ENCODE measurements around the gene FNDC3B.

The FNDC3B gene

DNA sequence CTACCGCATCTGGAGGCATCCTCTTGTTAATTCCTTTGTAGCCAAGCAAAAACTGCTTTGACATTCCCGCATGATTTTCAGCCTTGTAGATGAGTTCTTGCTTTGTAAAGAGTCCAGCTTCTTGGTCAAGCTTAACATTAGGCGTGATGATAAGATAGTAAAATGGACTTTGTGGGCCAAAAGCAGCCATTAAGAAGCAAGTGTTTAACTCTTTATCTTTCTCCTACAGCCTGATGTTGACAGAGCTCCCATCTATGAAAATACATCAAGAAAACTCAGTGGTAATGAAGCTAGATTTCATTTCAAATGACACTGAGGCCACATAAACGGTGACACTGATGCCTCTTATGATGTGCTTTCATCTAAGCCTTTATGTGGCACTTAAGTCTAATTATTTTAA, 33.2 kb downstream of the FNDC3B start:
- TF ChIP-seq EP300 (IDR thresholded peaks at IDR 0.05; ENCODE audit: borderline replicate concordance): no peak

DNA sequence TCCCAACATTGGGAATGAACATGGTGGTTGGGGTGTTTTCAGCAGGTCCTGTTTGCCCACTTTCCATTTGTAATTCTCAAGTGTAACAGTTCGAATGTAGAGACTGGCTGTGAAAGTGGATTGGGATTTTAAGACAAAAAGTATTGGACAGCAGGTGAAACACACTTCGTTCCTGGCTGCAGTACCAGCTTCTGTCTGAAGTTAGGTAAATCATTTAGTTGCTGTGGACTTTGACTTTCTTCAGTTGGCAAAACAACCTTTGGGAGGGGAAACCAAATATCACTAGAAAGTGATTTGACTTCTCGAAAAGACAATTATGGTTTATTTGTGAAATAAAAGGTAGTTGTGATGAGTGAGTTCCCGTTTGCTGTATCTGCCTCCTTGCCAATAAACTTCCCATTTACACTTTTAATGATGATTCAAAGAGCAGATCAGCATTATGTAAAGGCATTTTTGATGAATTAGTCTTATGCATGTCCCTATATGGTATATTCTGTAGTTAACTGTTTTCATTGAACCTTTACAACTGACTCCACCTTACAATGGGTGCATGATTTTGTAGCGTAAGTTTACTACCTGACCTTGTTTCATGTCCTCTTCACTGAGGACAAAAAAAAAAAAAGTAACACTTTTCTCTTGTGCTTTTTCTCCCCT, 34.0 kb downstream of the FNDC3B start:
- TF ChIP-seq, protein P1, sequence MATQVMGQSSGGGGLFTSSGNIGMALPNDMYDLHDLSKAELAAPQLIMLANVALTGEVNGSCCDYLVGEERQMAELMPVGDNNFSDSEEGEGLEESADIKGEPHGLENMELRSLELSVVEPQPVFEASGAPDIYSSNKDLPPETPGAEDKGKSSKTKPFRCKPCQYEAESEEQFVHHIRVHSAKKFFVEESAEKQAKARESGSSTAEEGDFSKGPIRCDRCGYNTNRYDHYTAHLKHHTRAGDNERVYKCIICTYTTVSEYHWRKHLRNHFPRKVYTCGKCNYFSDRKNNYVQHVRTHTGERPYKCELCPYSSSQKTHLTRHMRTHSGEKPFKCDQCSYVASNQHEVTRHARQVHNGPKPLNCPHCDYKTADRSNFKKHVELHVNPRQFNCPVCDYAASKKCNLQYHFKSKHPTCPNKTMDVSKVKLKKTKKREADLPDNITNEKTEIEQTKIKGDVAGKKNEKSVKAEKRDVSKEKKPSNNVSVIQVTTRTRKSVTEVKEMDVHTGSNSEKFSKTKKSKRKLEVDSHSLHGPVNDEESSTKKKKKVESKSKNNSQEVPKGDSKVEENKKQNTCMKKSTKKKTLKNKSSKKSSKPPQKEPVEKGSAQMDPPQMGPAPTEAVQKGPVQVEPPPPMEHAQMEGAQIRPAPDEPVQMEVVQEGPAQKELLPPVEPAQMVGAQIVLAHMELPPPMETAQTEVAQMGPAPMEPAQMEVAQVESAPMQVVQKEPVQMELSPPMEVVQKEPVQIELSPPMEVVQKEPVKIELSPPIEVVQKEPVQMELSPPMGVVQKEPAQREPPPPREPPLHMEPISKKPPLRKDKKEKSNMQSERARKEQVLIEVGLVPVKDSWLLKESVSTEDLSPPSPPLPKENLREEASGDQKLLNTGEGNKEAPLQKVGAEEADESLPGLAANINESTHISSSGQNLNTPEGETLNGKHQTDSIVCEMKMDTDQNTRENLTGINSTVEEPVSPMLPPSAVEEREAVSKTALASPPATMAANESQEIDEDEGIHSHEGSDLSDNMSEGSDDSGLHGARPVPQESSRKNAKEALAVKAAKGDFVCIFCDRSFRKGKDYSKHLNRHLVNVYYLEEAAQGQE (IDR thresholded peaks at IDR 0.05; ENCODE audit: low read depth): no peak
- no peak for TF ChIP-seq EP300 (IDR thresholded peaks at IDR 0.05; ENCODE audit: borderline replicate concordance)
- TF ChIP-seq, protein P2, sequence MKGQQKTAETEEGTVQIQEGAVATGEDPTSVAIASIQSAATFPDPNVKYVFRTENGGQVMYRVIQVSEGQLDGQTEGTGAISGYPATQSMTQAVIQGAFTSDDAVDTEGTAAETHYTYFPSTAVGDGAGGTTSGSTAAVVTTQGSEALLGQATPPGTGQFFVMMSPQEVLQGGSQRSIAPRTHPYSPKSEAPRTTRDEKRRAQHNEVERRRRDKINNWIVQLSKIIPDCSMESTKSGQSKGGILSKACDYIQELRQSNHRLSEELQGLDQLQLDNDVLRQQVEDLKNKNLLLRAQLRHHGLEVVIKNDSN (IDR thresholded peaks at IDR 0.05): no peak
- no peak for TF ChIP-seq CREB1 (IDR thresholded peaks at IDR 0.05; ENCODE audit: low read depth)
- TF ChIP-seq YY1 (IDR thresholded peaks at IDR 0.05; ENCODE audit: low read depth): no peak
- TF ChIP-seq RAD21 (IDR thresholded peaks at IDR 0.05; ENCODE audit: low read depth): no peak

DNA sequence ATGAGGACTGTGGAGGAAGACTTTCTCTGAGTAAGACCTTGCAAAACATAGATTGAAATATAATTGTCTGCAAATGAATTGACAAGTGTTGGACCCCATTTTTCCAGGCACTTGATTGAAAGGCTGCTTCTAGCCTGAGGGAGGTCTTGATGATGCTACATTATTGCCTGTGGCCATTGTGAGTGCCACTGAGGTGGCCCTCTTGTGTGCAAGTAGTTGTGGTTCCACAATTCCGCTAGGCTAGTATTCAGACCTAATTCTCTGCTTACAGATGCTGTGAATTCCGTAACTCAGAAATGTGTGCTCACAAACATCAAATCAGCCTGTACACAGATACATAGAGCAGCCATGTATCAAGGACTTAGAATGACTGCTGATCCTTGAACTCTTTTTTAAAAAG, 34.7 kb downstream of the FNDC3B start:
- no peak for TF ChIP-seq YY1 (IDR thresholded peaks at IDR 0.05; ENCODE audit: low read depth)
- TF ChIP-seq, protein P2 (IDR thresholded peaks at IDR 0.05): no peak

DNA sequence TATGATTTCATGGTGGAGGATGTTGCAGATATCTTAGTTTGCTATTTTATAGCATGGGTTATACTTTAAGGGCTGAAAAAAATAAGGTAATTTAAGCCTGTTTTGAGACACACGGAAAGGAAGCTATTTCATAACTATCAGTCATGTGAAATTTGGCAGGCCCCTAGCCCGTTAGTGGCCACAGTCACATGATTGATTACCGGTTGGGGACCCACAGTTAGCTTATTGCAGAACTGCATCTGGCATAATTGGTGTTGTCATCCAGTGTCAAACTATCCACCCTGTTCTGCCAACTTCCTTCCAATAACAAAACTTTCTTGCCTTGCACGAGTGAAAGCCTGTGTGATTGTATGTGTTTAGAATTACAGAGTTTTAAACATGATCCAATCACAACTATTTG, 35.2 kb downstream of the FNDC3B start:
- TF ChIP-seq RAD21 (IDR thresholded peaks at IDR 0.05; ENCODE audit: low read depth) (no peak), NFIC (IDR thresholded peaks at IDR 0.05) (no peak), CREB1 (IDR thresholded peaks at IDR 0.05; ENCODE audit: low read depth) (no peak), YY1 (IDR thresholded peaks at IDR 0.05; ENCODE audit: low read depth) (no peak), EGR1 (IDR thresholded peaks at IDR 0.05) (no peak), TAF1 (IDR thresholded peaks at IDR 0.05; ENCODE audit: low read depth) (no peak), CEBPB (IDR thresholded peaks at IDR 0.05) (no peak), ZBTB7A (IDR thresholded peaks at IDR 0.05; ENCODE audit: low read depth) (no peak), FOXM1 (IDR thresholded peaks at IDR 0.05; ENCODE audit: borderline replicate concordance, low read depth) (no peak), TEAD4 (IDR thresholded peaks at IDR 0.05) (no peak), EP300 (IDR thresholded peaks at IDR 0.05; ENCODE audit: borderline replicate concordance) (no peak), TCF12 (IDR thresholded peaks at IDR 0.05; ENCODE audit: low read depth) (no peak)
- TF ChIP-seq, protein P2 (IDR thresholded peaks at IDR 0.05): no peak
- TF ChIP-seq, protein P3, sequence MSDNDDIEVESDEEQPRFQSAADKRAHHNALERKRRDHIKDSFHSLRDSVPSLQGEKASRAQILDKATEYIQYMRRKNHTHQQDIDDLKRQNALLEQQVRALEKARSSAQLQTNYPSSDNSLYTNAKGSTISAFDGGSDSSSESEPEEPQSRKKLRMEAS (IDR thresholded peaks at IDR 0.05): no peak
- TF ChIP-seq, protein P1 (IDR thresholded peaks at IDR 0.05; ENCODE audit: low read depth): no peak

DNA sequence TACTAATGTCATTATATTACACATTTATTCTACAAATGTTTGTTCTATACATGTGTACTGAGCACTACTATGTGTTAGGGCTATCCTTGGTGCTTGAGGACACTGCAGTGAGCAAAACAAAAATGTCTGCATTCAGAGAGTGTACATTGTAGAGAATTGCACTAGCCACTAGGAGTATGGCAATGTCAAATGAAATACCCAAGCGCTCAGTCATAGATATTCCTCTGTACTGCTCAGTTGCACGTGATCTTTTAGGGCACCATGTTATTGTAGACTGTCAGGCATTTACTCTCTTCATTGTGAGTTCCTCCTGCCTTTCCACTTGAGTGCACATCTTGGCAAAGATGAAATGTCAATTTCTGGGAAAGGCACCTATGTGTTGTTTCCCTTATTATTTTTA, 36.8 kb downstream of the FNDC3B start:
- TF ChIP-seq, protein P3 (IDR thresholded peaks at IDR 0.05): peak; percentile 68
- TF ChIP-seq TEAD4 (IDR thresholded peaks at IDR 0.05): peak; percentile 66
- peak; percentile 76 for TF ChIP-seq YY1 (IDR thresholded peaks at IDR 0.05; ENCODE audit: low read depth)
- no peak for TF ChIP-seq CEBPB (IDR thresholded peaks at IDR 0.05)
- TF ChIP-seq, protein P1 (IDR thresholded peaks at IDR 0.05; ENCODE audit: low read depth): no peak
- TF ChIP-seq NFIC (IDR thresholded peaks at IDR 0.05): peak; percentile 54; the same call in 1 of the 2 replicates
- TF ChIP-seq, protein P2 (IDR thresholded peaks at IDR 0.05): peak; percentile 86

Measured in Ishikawa (cell line).